Breast epithelium (tissue), 3 donors: Measurements from ENCODE around the gene MBTPS2.

Experiments used
- CTCF ChIP-seq, 3 donors: fragments of 450-650 bp; IDR thresholded peaks; one replicate each; pipeline ENCODE4 v1.5.1; 2016 to 2017; ENCODE audit warnings: antibody characterized with exemption in 3 of 3, mild to moderate bottlenecking in 3 of 3, moderate library complexity in 3 of 3
- POLR2A ChIP-seq: fragments of 450-650 bp; IDR thresholded peaks from one replicate; pipeline ENCODE4 v1.6.1; 2016; ENCODE audit warnings: antibody characterized with exemption, mild to moderate bottlenecking, moderate library complexity

- no peak for TF ChIP-seq CTCF (IDR thresholded peaks at IDR 0.05)
- TF ChIP-seq POLR2A: no peak
These were observed 93.7 kb downstream of the MBTPS2 start for GRCh38 chrX:21933077-21933476.
